Mucosa of descending colon (tissue), 3 donors: Measurements from ENCODE around the gene ATN1. TPM values are rescaled to one million over a fixed set of nuclear protein-coding genes. Genes with fewer than 3 reads are reported as not detected.
A peak's percentile ranks its signal among the peaks of the same experiment; 100 is the strongest.

Source experiments
- ATAC-seq: fragments of 200-7000 bp; cut with Tn5 transposase; one replicate; pipeline ENCODE4 v1.9.1; 2020; ENCODE audit warnings: mild to moderate bottlenecking, moderate library complexity
- DNase-seq, 3 donors: peaks; one replicate each; pipeline ENCODE4 v3.0.0-alpha.2; 2020
- H3K36me3 ChIP-seq: fragments of 200-600 bp; one replicate; pipeline ENCODE4 v1.8.0; 2021; ENCODE audit warnings: low read depth, mild to moderate bottlenecking
- H3K4me1 ChIP-seq: fragments of 200-600 bp; one replicate; pipeline ENCODE4 v1.8.0; 2021; ENCODE audit warnings: low read depth, mild to moderate bottlenecking
- H3K4me3 ChIP-seq: fragments of 200-600 bp; one replicate; pipeline ENCODE4 v1.8.0; 2021; ENCODE audit warnings: mild to moderate bottlenecking
- H3K9me3 ChIP-seq: fragments of 200-600 bp; one replicate; pipeline ENCODE4 v1.8.0; 2021; ENCODE audit warnings: mild to moderate bottlenecking
- intact Hi-C, 2 donors: fragments of 100-400 bp; cut with DNase I in 1 of 2; cut with micrococcal nuclease in 1 of 2; formaldehyde crosslinking; loops; one replicate each; pipeline versions ENCODE4 v1.11.0 to v1.11.1; 2022; cut with DNase I, micrococcal nuclease
- total RNA-seq, 3 donors: library from RNA; stranded (reverse); fragmentation: NEBNext Ultra II Directional in 2 of 3; extraction: Animal tissue kit (Norgen Biotek cat#: 25700) in 2 of 3; gene quantifications; one replicate each; pipeline versions ENCODE4 v1.2.1 to v1.2.4, GENCODE V29; 2021 to 2023
- TF ChIP-seq, protein P1 (sequence below): fragments of 200-600 bp; IDR thresholded peaks from one replicate; pipeline ENCODE4 v1.8.0; 2022; ENCODE audit warnings: antibody characterized with exemption, mild to moderate bottlenecking
- donor health status: DM: no; HTN: no; CAD: no; lungs with moderate emphysema.
- donor health status: DM: no; HTN: no; CAD: no.
- donor health status: DM: no; HTN: yes; CAD: no.

ATN1 gene
- total RNA-seq, 3 donors from 2014 or later = 68.5 to 208 (median 82.4) TPM

GRCh38 chr12:6956021-6956727 lies 28.4 kb downstream of the ATN1 start:
- Histone ChIP-seq H3K4me3 (no peak overlapping the region), H3K36me3 (no peaks in the 10 kb centered on the region), H3K9me3 (no peaks in the 10 kb centered on the region), H3K4me1 (peaks cover 21% of the 10 kb centered on the region)
- intact Hi-C loops = no loop called here
- DNase-seq (peak in 2 of 3 donors; percentile 52 to 79), ATAC-seq (no peak)
- TF ChIP-seq, protein P1, sequence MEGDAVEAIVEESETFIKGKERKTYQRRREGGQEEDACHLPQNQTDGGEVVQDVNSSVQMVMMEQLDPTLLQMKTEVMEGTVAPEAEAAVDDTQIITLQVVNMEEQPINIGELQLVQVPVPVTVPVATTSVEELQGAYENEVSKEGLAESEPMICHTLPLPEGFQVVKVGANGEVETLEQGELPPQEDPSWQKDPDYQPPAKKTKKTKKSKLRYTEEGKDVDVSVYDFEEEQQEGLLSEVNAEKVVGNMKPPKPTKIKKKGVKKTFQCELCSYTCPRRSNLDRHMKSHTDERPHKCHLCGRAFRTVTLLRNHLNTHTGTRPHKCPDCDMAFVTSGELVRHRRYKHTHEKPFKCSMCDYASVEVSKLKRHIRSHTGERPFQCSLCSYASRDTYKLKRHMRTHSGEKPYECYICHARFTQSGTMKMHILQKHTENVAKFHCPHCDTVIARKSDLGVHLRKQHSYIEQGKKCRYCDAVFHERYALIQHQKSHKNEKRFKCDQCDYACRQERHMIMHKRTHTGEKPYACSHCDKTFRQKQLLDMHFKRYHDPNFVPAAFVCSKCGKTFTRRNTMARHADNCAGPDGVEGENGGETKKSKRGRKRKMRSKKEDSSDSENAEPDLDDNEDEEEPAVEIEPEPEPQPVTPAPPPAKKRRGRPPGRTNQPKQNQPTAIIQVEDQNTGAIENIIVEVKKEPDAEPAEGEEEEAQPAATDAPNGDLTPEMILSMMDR = no peak

DNA sequence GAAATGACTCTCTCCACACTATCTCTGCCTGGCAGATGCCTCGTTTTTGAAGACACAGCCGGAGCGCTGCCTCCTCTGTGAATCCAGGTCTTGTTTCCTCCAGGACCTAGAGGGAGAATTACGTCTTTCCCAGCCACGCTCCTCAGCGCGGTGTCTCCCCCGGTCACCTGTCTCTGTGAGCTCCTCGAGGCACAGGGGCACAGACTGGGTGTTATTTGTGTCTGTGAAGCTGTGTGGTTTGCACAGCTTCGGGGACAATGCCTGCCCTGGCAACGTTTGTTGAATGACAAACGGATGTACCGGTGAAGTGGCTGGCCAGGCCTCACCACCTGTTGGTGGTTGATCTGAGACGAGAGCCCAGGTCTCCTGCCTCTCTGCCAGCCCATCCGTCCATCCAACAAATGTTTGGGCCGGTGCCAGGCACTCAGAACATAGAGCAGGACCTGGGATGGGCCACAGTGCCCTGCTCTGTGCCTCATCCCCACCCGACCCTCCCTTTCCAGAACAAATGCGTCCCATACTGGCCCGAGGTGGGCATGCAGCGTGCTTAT lies 29.5 kb downstream of the ATN1 start:
- Histone ChIP-seq H3K4me1 (peaks cover 25% of the 10 kb centered on the region), H3K9me3 (no peaks in the 10 kb centered on the region), H3K4me3 (no peak overlapping the region), H3K36me3 (no peaks in the 10 kb centered on the region)
- intact Hi-C loops = no loop called here
- peak in 1 of 3 donors; percentile 37 for DNase-seq
- no peak for ATAC-seq
- TF ChIP-seq, protein P1 = no peak

- ATAC-seq (no peak), DNase-seq (peak in 2 of 3 donors; percentile 40 to 56)
- Histone ChIP-seq H3K36me3 (no peaks in the 10 kb centered on the region), H3K4me3 (no peak overlapping the region), H3K4me1 (peaks cover 25% of the 10 kb centered on the region), H3K9me3 (no peaks in the 10 kb centered on the region)
- TF ChIP-seq, protein P1 = no peak
- intact Hi-C loops = no loop called here
Measured at GRCh38 chr12:6957741-6958608, 30.2 kb downstream of the ATN1 start.

DNA sequence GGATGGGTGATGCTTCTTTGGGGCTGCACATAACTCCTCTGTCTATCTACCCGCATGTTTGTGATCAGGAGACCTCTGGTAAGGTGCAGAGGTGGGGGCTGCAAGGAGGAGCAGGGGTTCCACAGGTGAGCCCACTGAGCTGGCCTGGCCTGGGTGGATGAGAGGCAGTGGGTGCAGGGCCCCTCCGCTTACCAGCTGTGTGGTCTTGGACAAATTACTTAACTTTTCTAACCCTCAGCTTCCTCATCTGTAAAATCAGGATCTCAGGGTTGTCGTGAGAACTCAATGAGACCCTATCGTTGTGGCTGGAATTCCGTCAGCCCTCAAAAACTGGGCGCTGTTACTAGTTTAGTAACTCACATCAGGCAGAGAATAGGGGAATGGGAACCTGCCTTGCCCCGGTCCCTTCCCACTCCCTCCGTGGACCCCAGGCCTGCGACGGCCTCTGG lies 30.9 kb downstream of the ATN1 start:
- Histone ChIP-seq H3K9me3 (no peaks in the 10 kb centered on the region), H3K4me1 (peaks cover 23% of the 10 kb centered on the region), H3K4me3 (no peak overlapping the region), H3K36me3 (no peaks in the 10 kb centered on the region)
- intact Hi-C loops = no loop called here
- peak in 1 of 3 donors; percentile 37 for DNase-seq
- TF ChIP-seq, protein P1 = no peak
- ATAC-seq = no peak

DNA sequence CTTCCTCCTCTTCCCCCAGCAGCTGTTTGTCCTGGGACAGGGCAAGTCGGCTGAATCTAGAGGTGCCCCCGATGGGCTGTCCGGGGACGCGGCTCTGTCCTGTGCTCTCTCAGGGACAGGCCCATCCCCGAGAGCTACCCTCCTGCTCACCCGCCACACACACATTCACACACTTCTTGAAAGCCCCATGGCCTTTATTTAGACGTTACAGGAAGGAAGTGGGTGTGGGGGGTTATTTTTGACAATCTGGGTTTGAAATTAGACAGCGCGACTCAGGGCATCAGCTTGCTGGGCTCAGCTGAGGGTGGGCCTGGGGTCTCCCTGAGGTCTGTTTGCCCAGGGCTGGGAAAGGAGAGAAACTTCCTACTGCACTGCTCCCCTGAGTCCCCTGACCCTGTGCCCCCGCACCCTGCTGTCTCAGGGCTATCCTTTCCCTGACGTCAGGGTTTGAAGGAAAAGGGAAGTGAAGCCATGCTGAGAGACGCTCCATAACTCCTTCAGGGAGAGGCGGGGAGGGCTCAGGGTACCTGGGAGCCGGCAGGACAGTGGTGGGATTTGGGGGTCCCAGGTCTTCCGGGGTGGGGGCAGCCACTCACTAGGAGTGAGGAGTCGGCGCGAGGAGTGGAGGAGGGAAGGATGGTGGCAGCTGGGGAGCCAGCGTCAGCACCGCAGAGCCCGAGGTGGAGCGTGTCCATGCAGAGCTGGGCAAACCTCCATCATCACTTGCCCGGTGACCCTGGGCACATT lies 31.5 kb downstream of the ATN1 start:
- intact Hi-C loops = no loop called here
- Histone ChIP-seq H3K36me3 (no peaks in the 10 kb centered on the region), H3K9me3 (no peaks in the 10 kb centered on the region), H3K4me3 (no peak overlapping the region), H3K4me1 (peaks cover 23% of the 10 kb centered on the region)
- no peak for ATAC-seq
- DNase-seq = peak; percentile 58 to 81 (median 66)
- TF ChIP-seq, protein P1 = no peak
